ENCODE results near the gene CDK11B.

Gene CDK11B

GRCh38 chr1:1616045-1616790 lies 42.6 kb downstream of the CDK11B start:
- DNase-seq (ENCODE audit: low read depth in 3 of 3) = peak in 1 of 3 experiments; percentile 43

- DNase-seq (ENCODE audit: low read depth in 3 of 3) = peak; percentile 94 to 95 (median 95)
These were observed 43.4 kb downstream of the CDK11B start, which contains the start of gene MIB2 for GRCh38 chr1:1615256-1616044. TSS of gene MIB2 (plus strand) at chr1:1615500. CDS start at chr1:1623453, 7,953 bp downstream.

GRCh38 chr1:1614954-1615255 lies 43.9 kb downstream of the CDK11B start:
- no peak for DNase-seq (ENCODE audit: low read depth in 3 of 3)

- DNase-seq (ENCODE audit: low read depth in 3 of 3) = peak in 2 of 3 experiments; percentile 54 to 56
These were observed 44.4 kb downstream of the CDK11B start for GRCh38 chr1:1614204-1614953.

- DNase-seq (ENCODE audit: low read depth in 3 of 3) = no peak
These were observed 45.2 kb downstream of the CDK11B start for GRCh38 chr1:1613509-1614082.

- DNase-seq (ENCODE audit: low read depth in 3 of 3) = no peak
These were observed 46.8 kb downstream of the CDK11B start for GRCh38 chr1:1612104-1612400.

GRCh38 chr1:1610796-1611195 lies 48.0 kb downstream of the CDK11B start:
- DNase-seq (ENCODE audit: low read depth in 3 of 3) = no peak

- no peak for DNase-seq (ENCODE audit: low read depth in 3 of 3)
These were observed 48.9 kb downstream of the CDK11B start for GRCh38 chr1:1609822-1610485.

GRCh38 chr1:1606232-1606631 lies 52.6 kb downstream of the CDK11B start:
- no peak for DNase-seq (ENCODE audit: low read depth in 3 of 3)

- DNase-seq (ENCODE audit: low read depth in 3 of 3) = no peak
These were observed 53.1 kb downstream of the CDK11B start for GRCh38 chr1:1605724-1606123.

GRCh38 chr1:1605034-1605591 lies 53.7 kb downstream of the CDK11B start:
- no peak for DNase-seq (ENCODE audit: low read depth in 3 of 3)

- no peak for DNase-seq (ENCODE audit: low read depth in 3 of 3)
These were observed 54.3 kb downstream of the CDK11B start for GRCh38 chr1:1604374-1605033.

GRCh38 chr1:1603671-1604373 lies 55.0 kb downstream of the CDK11B start:
- no peak for DNase-seq (ENCODE audit: low read depth in 3 of 3)

GRCh38 chr1:1602968-1603506 lies 55.8 kb downstream of the CDK11B start:
- no peak for DNase-seq (ENCODE audit: low read depth in 3 of 3)

- no peak for DNase-seq (ENCODE audit: low read depth in 3 of 3)
These were observed 56.4 kb downstream of the CDK11B start for GRCh38 chr1:1602304-1602967.

GRCh38 chr1:1601564-1602303 lies 57.1 kb downstream of the CDK11B start:
- no peak for DNase-seq (ENCODE audit: low read depth in 3 of 3)

GRCh38 chr1:1600861-1601563 lies 57.8 kb downstream of the CDK11B start:
- DNase-seq (ENCODE audit: low read depth in 3 of 3) = no peak

Data from stimulated activated CD4-positive, alpha-beta T cell treated with anti-CD3 and anti-CD28 coated beads, TNF-alpha, amount 100 ng/mL, for 24 hours (primary cell).